Gastroesophageal sphincter (tissue), 4 donors: ENCODE data around the gene SND1. TPM values are rescaled to one million over a fixed set of nuclear protein-coding genes. Genes with fewer than 3 reads are reported as not detected.
"Not testable (repeated sequence)": the region's sequence is repeated elsewhere in the genome, so short reads cannot be mapped to it uniquely, and the experiment has no call there.

ENCODE experiments used
- ATAC-seq: fragments of 150-250 bp; one replicate; pipeline ENCODE4 v1.9.1; 2016; ENCODE audit warnings: mild to moderate bottlenecking, moderate library complexity
- H3K27ac ChIP-seq, 4 donors: fragments of 200-600 bp; sonication (generic) in 3 of 4; 1 replicate in 3 of 4; 2 replicates in 1 of 4; pipeline ENCODE4 v1.5.1; 2016 to 2019
- H3K27me3 ChIP-seq: fragments of 200-600 bp; sonication (generic); one replicate; pipeline ENCODE4 v1.5.1; 2019
- H3K36me3 ChIP-seq, 2 donors: fragments of 200-600 bp; sonication (generic); one replicate each; pipeline ENCODE4 v1.5.1; 2019; ENCODE audit warnings: control low read depth in 1 of 2
- H3K4me1 ChIP-seq, 3 donors: fragments of 200-600 bp; sonication (generic); 1 replicate in 2 of 3; 2 replicates in 1 of 3; pipeline ENCODE4 v1.5.1; 2016 to 2019; ENCODE audit warnings: control low read depth in 2 of 3
- H3K4me3 ChIP-seq, 2 donors: fragments of 200-600 bp; sonication (generic); one replicate each; pipeline ENCODE4 v1.5.1; 2019; ENCODE audit warnings: mild to moderate bottlenecking in 1 of 2, moderate library complexity in 1 of 2
- H3K9me3 ChIP-seq, 3 donors: fragments of 200-600 bp; sonication (generic); one replicate each; pipeline ENCODE4 v1.5.1; 2017 to 2019; ENCODE audit warnings: control low read depth in 2 of 3
- CTCF ChIP-seq, 4 experiments: fragments of 200-600 bp in 2 of 4; fragments of 450-650 bp in 2 of 4; sonication (generic) in 1 of 4; IDR thresholded peaks; one replicate each; pipeline ENCODE4 v1.5.1; 2017 to 2019; ENCODE audit warnings: antibody characterized with exemption in 4 of 4, mild to moderate bottlenecking in 2 of 4, moderate library complexity in 2 of 4
- EP300 ChIP-seq: sonication (generic); formaldehyde crosslinking; IDR thresholded peaks from one replicate; pipeline ENCODE4 v1.6.1; 2017; ENCODE audit warnings: antibody characterized with exemption, mild to moderate bottlenecking
- POLR2A ChIP-seq, 2 donors: fragments of 450-650 bp; IDR thresholded peaks; one replicate each; pipeline ENCODE4 v1.6.1; 2017; ENCODE audit warnings: antibody characterized with exemption in 2 of 2, mild to moderate bottlenecking in 2 of 2, moderate library complexity in 1 of 2
- POLR2AphosphoS5 ChIP-seq: sonication (generic); formaldehyde crosslinking; IDR thresholded peaks from one replicate; pipeline ENCODE4 v1.6.1; 2017; ENCODE audit warnings: antibody characterized with exemption
- WGBS, 2 donors: methylation state at CpG; one replicate each; pipeline ENCODE4 v1.1.5; 2018; ENCODE audit warnings: low coverage in 1 of 2; 5-methylcytosine and 5-hydroxymethylcytosine counted together
- total RNA-seq, 4 donors: library from RNA; depleted of rRNA; stranded (reverse); fragments of >200 nt; gene quantifications; one replicate each; pipeline ENCODE4 v1.1.0, GENCODE V29; 2016

Gene SND1
- total RNA-seq, 4 donors from 2014 or later, result 97.1 to 119 (median 103) TPM

GRCh38 chr7:128108129-128108528 is 456.1 kb downstream of the SND1 start:
- WGBS, 2 donors, result 48 to 70% methylated on average over 2 of the region's 7 CpGs
- no peaks in the 10 kb centered on the region for H3K36me3 ChIP-seq
- no peak overlapping the region for H3K4me3 ChIP-seq
- no peak for TF ChIP-seq EP300
- TF ChIP-seq POLR2A (IDR thresholded peaks at IDR 0.05), result no peak
- TF ChIP-seq POLR2AphosphoS5, result no peak
- TF ChIP-seq CTCF (IDR thresholded peaks at IDR 0.05), result no peak
- H3K27me3 ChIP-seq, result peaks cover 76% of the 10 kb centered on the region
- no peak overlapping the region for H3K27ac ChIP-seq
- peaks cover 0 to 14% (median 5%) of the 10 kb centered on the region in 3 donors for H3K4me1 ChIP-seq
- ATAC-seq, result no peak
- H3K9me3 ChIP-seq, result peaks cover 0 to 4% (median 0%) of the 10 kb centered on the region in 3 donors

GRCh38 chr7:128108641-128109423 is 456.8 kb downstream of the SND1 start:
- 46 to 63% methylated on average over 8 to 9 of the region's 11 CpGs for WGBS, 2 donors
- H3K27ac ChIP-seq, result no peak overlapping the region
- H3K36me3 ChIP-seq, result no peaks in the 10 kb centered on the region
- no peak for ATAC-seq
- H3K4me3 ChIP-seq, result no peak overlapping the region
- H3K4me1 ChIP-seq, result peaks cover 0 to 7% (median 5%) of the 10 kb centered on the region in 3 donors
- TF ChIP-seq EP300 (no peak), CTCF (IDR thresholded peaks at IDR 0.05) (no peak), POLR2AphosphoS5 (no peak), POLR2A (IDR thresholded peaks at IDR 0.05) (no peak)
- H3K9me3 ChIP-seq, result peaks cover 0 to 4% (median 0%) of the 10 kb centered on the region in 3 donors
- H3K27me3 ChIP-seq, result peaks cover 69% of the 10 kb centered on the region

GRCh38 chr7:128109424-128109969 is 457.5 kb downstream of the SND1 start:
- 60 to 70% methylated on average over 3 to 10 of the region's 12 CpGs for WGBS, 2 donors
- H3K4me3 ChIP-seq, H3K27ac ChIP-seq, H3K4me1 ChIP-seq, H3K9me3 ChIP-seq, ATAC-seq, H3K36me3 ChIP-seq: not testable (repeated sequence)
- peaks cover 69% of the 10 kb centered on the region for H3K27me3 ChIP-seq

GRCh38 chr7:128110641-128111364 is 458.8 kb downstream of the SND1 start:
- Histone ChIP-seq H3K27me3 (peaks cover 68% of the 10 kb centered on the region), H3K9me3 (peaks cover 0 to 4% (median 0%) of the 10 kb centered on the region in 3 donors), H3K36me3 (no peaks in the 10 kb centered on the region), H3K4me3 (no peak overlapping the region), H3K27ac (no peak overlapping the region), H3K4me1 (no peaks in the 10 kb centered on the region)
- 100% methylated on average over 2 of the region's 2 CpGs; no CpG with 5 or more reads in 1 of the 2 donors for WGBS, 2 donors
- TF ChIP-seq CTCF (IDR thresholded peaks at IDR 0.05) (no peak), POLR2AphosphoS5 (no peak), EP300 (no peak), POLR2A (IDR thresholded peaks at IDR 0.05) (no peak)
- no peak for ATAC-seq

GRCh38 chr7:128112018-128112780 is 460.2 kb downstream of the SND1 start:
- no peak for ATAC-seq
- no peak overlapping the region for H3K27ac ChIP-seq
- 76% methylated on average over 7 of the region's 19 CpGs; no CpG with 5 or more reads in 1 of the 2 donors for WGBS, 2 donors
- TF ChIP-seq EP300, result no peak
- no peak for TF ChIP-seq POLR2AphosphoS5
- no peak for TF ChIP-seq POLR2A (IDR thresholded peaks at IDR 0.05)
- no peak for TF ChIP-seq CTCF (IDR thresholded peaks at IDR 0.05)
- no peaks in the 10 kb centered on the region for H3K4me1 ChIP-seq
- no peaks in the 10 kb centered on the region for H3K36me3 ChIP-seq
- H3K27me3 ChIP-seq, result peaks cover 70% of the 10 kb centered on the region
- H3K4me3 ChIP-seq, result no peak overlapping the region
- H3K9me3 ChIP-seq, result peaks cover 0 to 4% (median 0%) of the 10 kb centered on the region in 3 donors
